ENCODE data around the gene ABCA3.

GRCh38 chr16:2231016-2231931, 109.3 kb downstream of the ABCA3 start:
- TF ChIP-seq CTCF (IDR thresholded peaks at IDR 0.05) (no peak), POLR2A (IDR thresholded peaks at IDR 0.05) (no peak)

Data from gastroesophageal sphincter (tissue), 3 donors.